ENCODE measurements around the gene OR2C1.

The OR2C1 gene

GRCh38 chr16:3355589-3355988 is at the start of gene OR2C1:
TSS of gene OR2C1 (plus strand) at chr16:3355889. CDS start at chr16:3355941, 52 bp downstream.
- no peak for DNase-seq (ENCODE audit: low read depth in 2 of 2)

GRCh38 chr16:3306078-3306477 is 49.6 kb upstream of the OR2C1 start:
- DNase-seq (ENCODE audit: low read depth in 2 of 2), result no peak

- DNase-seq (ENCODE audit: low read depth in 2 of 2), result no peak
These were observed 44.2 kb upstream of the OR2C1 start for GRCh38 chr16:3311496-3311895.

GRCh38 chr16:3317315-3317999 is 38.2 kb upstream of the OR2C1 start:
- DNase-seq (ENCODE audit: low read depth in 2 of 2), result no peak

GRCh38 chr16:3321816-3322215 is 33.9 kb upstream of the OR2C1 start:
- no peak for DNase-seq (ENCODE audit: low read depth in 2 of 2)

GRCh38 chr16:3327514-3327913 is 28.2 kb upstream of the OR2C1 start:
- DNase-seq (ENCODE audit: low read depth in 2 of 2), result no peak

GRCh38 chr16:3328104-3328503 is 27.6 kb upstream of the OR2C1 start:
- DNase-seq (ENCODE audit: low read depth in 2 of 2), result no peak

GRCh38 chr16:3328643-3329042 is 27.0 kb upstream of the OR2C1 start:
- no peak for DNase-seq (ENCODE audit: low read depth in 2 of 2)

- DNase-seq (ENCODE audit: low read depth in 2 of 2), result no peak
These were observed 9.6 kb upstream of the OR2C1 start for GRCh38 chr16:3346041-3346440.

- no peak for DNase-seq (ENCODE audit: low read depth in 2 of 2)
These were observed 8.1 kb upstream of the OR2C1 start for GRCh38 chr16:3347586-3347985.

- DNase-seq (ENCODE audit: low read depth in 2 of 2), result no peak
These were observed 7.0 kb upstream of the OR2C1 start for GRCh38 chr16:3348547-3349167.

GRCh38 chr16:3349175-3349574 is 6.5 kb upstream of the OR2C1 start:
- no peak for DNase-seq (ENCODE audit: low read depth in 2 of 2)

GRCh38 chr16:3356118-3356517 is 429 bp downstream of the OR2C1 start:
- DNase-seq (ENCODE audit: low read depth in 2 of 2), result no peak

GRCh38 chr16:3358871-3359270 is 3.2 kb downstream of the OR2C1 start:
- DNase-seq (ENCODE audit: low read depth in 2 of 2), result no peak

- DNase-seq (ENCODE audit: low read depth in 2 of 2), result no peak
These were observed 7.2 kb downstream of the OR2C1 start for GRCh38 chr16:3362931-3363330.

- no peak for DNase-seq (ENCODE audit: low read depth in 2 of 2)
These were observed 8.1 kb downstream of the OR2C1 start for GRCh38 chr16:3363793-3364192.

GRCh38 chr16:3364774-3365427 is 9.2 kb downstream of the OR2C1 start:
- peak; percentile 85 to 86 for DNase-seq (ENCODE audit: low read depth in 2 of 2)

GRCh38 chr16:3369073-3369472 is 13.4 kb downstream of the OR2C1 start:
- no peak for DNase-seq (ENCODE audit: low read depth in 2 of 2)

- no peak for DNase-seq (ENCODE audit: low read depth in 2 of 2)
These were observed 20.0 kb downstream of the OR2C1 start for GRCh38 chr16:3375680-3376079.

GRCh38 chr16:3377917-3378316 is 22.2 kb downstream of the OR2C1 start:
- DNase-seq (ENCODE audit: low read depth in 2 of 2), result no peak

- DNase-seq (ENCODE audit: low read depth in 2 of 2), result no peak
These were observed 27.4 kb downstream of the OR2C1 start for GRCh38 chr16:3383045-3383448.

GRCh38 chr16:3388325-3388724 is 32.6 kb downstream of the OR2C1 start:
- DNase-seq (ENCODE audit: low read depth in 2 of 2), result no peak

- DNase-seq (ENCODE audit: low read depth in 2 of 2), result no peak
These were observed 34.1 kb downstream of the OR2C1 start for GRCh38 chr16:3389663-3390338.

Measured in fibroblast of skin of left quadriceps (primary cell).